Thymus (tissue), 14 donors: ENCODE measurements around the gene TMEM219. TPM values are rescaled to one million over a fixed set of nuclear protein-coding genes. Genes with fewer than 3 reads are reported as not detected.

Experiments used
- DNase-seq, 9 donors: peaks; one replicate each; pipeline ENCODE4 v3.0.0-alpha.2; 2013; ENCODE audit warnings: low spot score in 9 of 9, low read depth in 6 of 9, missing footprints in 1 of 9
- H3K27ac ChIP-seq, 2 donors: one replicate each; pipeline ENCODE4 v1.5.1; 2013; ENCODE audit warnings: control low read depth in 1 of 2, low read depth in 1 of 2, low read length in 1 of 2, mild to moderate bottlenecking in 1 of 2, moderate library complexity in 1 of 2
- H3K27me3 ChIP-seq, 2 donors: one replicate each; pipeline ENCODE4 v1.5.1; 2013; ENCODE audit warnings: low read length in 1 of 2; ENCODE audit not compliant: control insufficient read depth in 2 of 2, insufficient read depth in 1 of 2
- H3K36me3 ChIP-seq, 2 donors: one replicate each; pipeline ENCODE4 v1.5.1; 2013; ENCODE audit warnings: low read length in 1 of 2, mild to moderate bottlenecking in 1 of 2, moderate library complexity in 1 of 2; ENCODE audit not compliant: control insufficient read depth in 2 of 2, insufficient read depth in 2 of 2
- H3K4me1 ChIP-seq, 2 donors: one replicate each; pipeline ENCODE4 v1.5.1; 2013; ENCODE audit warnings: low read length in 2 of 2; ENCODE audit not compliant: control insufficient read depth in 2 of 2, insufficient read depth in 2 of 2
- H3K4me3 ChIP-seq, 2 donors: one replicate each; pipeline ENCODE4 v1.5.1; 2013; ENCODE audit warnings: low read length in 2 of 2, control low read depth in 1 of 2, mild to moderate bottlenecking in 1 of 2
- H3K9me3 ChIP-seq, 2 donors: one replicate each; pipeline ENCODE4 v1.5.1; 2013; ENCODE audit warnings: low read length in 1 of 2, mild to moderate bottlenecking in 1 of 2; ENCODE audit not compliant: control insufficient read depth in 2 of 2, insufficient read depth in 1 of 2
- WGBS: extraction: QIAGEN DNeasy Blood & Tissue Kit; methylation state at CpG from one replicate; pipeline ENCODE4 v1.1.7; 2013; 5-methylcytosine and 5-hydroxymethylcytosine counted together
- long read RNA-seq, 10 donors: transcript quantifications; one replicate each; lab custom pipeline, GENCODE V29; 2026
- polyA plus RNA-seq: library from polyadenylated mRNA; stranded (reverse); fragments of 200-250 nt; gene quantifications from one replicate; pipeline ENCODE4 v1.2.3, GENCODE V29; 2013
- total RNA-seq: library from RNA; stranded (reverse); fragments of 120-200 nt; gene quantifications from one replicate; pipeline ENCODE4 v1.2.4, GENCODE V29; 2013
- donor health status: healthy.

TMEM219 gene
- total RNA-seq (61.4 TPM), polyA plus RNA-seq (155 TPM)
- long read RNA-seq, donor 1, partial matches to known transcripts: 0 of 6 reads
- long read RNA-seq, donor 1, other reads (novel, unspliced or antisense): 0 of 6 reads
- long read RNA-seq, donor 2: 0 reads
- long read RNA-seq, donor 3, transcript TMEM219-201 (6 exons, 999 nt): minor isoform, 10 of 65 reads
- long read RNA-seq, donor 3, transcript TMEM219-204 (5 exons, 1,292 nt): major isoform, 17 of 65 reads
- long read RNA-seq, donor 3, partial matches to known transcripts: 8 of 65 reads
- long read RNA-seq, donor 3, other reads (novel, unspliced or antisense): 25 of 65 reads
- long read RNA-seq, donor 4, transcript TMEM219-204 (5 exons, 1,292 nt): minor isoform, 5 of 20 reads
- long read RNA-seq, donor 4, transcript TMEM219-201 (6 exons, 999 nt): major isoform, 7 of 20 reads
- long read RNA-seq, donor 4, partial matches to known transcripts: 6 of 20 reads
- long read RNA-seq, donor 4, other reads (novel, unspliced or antisense): 0 of 20 reads
- long read RNA-seq, donor 5, transcript TMEM219-204 (5 exons, 1,292 nt): major isoform, 24 of 70 reads
- long read RNA-seq, donor 5, transcript TMEM219-201 (6 exons, 999 nt): minor isoform, 16 of 70 reads
- long read RNA-seq, donor 5, partial matches to known transcripts: 13 of 70 reads
- long read RNA-seq, donor 5, other reads (novel, unspliced or antisense): 16 of 70 reads
- long read RNA-seq, donor 6, transcript TMEM219-201 (6 exons, 999 nt): major isoform, 13 of 34 reads
- long read RNA-seq, donor 6, transcript TMEM219-204 (5 exons, 1,292 nt): minor isoform, 9 of 34 reads
- long read RNA-seq, donor 6, partial matches to known transcripts: 0 of 34 reads
- long read RNA-seq, donor 6, other reads (novel, unspliced or antisense): 10 of 34 reads
- long read RNA-seq, donor 7, transcript TMEM219-201 (6 exons, 999 nt): major isoform, 14 of 46 reads
- long read RNA-seq, donor 7, transcript TMEM219-204 (5 exons, 1,292 nt): minor isoform, 7 of 46 reads
- long read RNA-seq, donor 7, partial matches to known transcripts: 8 of 46 reads
- long read RNA-seq, donor 7, other reads (novel, unspliced or antisense): 16 of 46 reads
- long read RNA-seq, donor 8, partial matches to known transcripts: 0 of 13 reads
- long read RNA-seq, donor 8, other reads (novel, unspliced or antisense): 6 of 13 reads
- long read RNA-seq, donor 9, transcript TMEM219-204 (5 exons, 1,292 nt): major isoform, 6 of 10 reads
- long read RNA-seq, donor 9, partial matches to known transcripts: 0 of 10 reads
- long read RNA-seq, donor 9, other reads (novel, unspliced or antisense): 0 of 10 reads
- long read RNA-seq, donor 10, transcript TMEM219-204 (5 exons, 1,292 nt): major isoform, 8 of 27 reads
- long read RNA-seq, donor 10, transcript TMEM219-201 (6 exons, 999 nt): minor isoform, 7 of 27 reads
- long read RNA-seq, donor 10, partial matches to known transcripts: 0 of 27 reads
- long read RNA-seq, donor 10, other reads (novel, unspliced or antisense): 10 of 27 reads

DNA sequence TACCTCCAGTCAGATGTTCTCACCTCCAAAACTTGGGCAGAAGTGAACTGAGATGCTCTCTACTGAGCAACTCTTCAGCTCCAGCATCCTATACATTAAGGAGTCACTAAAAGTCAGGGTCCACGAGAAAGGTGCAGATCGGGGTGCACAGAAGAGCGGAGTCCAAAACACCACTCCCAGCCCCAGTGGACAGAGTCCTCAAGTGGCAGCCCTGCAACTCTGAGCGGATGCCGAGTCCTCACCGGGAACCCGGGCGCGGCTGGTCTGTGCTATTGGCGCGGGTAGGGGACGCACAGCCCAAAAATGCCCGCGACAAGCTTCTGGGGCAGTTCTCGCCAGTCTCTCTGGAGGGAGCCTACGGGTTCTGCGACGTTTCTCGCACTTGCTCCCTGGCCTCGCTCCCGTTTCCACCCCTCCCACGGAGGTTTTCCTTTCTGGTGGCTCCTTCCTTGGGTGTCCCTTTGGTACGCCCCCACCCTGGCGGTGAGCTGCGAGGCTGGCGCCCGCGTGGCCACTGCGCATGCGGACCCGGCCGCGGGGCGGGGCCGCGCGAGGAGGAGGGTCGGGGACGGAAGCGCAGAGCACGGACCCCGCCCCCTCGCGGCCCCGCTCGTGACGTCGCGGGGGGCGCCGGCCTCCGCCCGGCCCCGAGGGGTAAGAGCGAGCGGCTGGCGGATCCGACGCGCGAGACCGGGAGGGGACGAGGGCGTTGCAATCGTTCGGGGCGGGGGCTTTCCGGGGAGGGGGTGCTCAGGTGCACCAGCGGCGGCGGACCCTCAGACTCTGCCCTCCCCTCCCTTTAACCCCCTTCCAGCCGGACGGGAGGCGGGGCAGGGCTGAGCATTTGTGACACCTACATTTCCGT is at the start of gene TMEM219:
Gene TMEM219 (plus strand): TSS at position 601 of the 865 bp plus-strand sequence. CDS start 1,065 bp downstream, outside the sequence.
- Histone ChIP-seq H3K36me3 (peaks cover 2 to 4% of the 10 kb centered on the region in 2 donors), H3K4me3 (peak within 1 kb of the TSS; percentile 48 to 77), H3K27ac (peak within 1 kb of the TSS; percentile 73 to 81), H3K4me1 (peaks cover 12 to 18% of the 10 kb centered on the region in 2 donors), H3K9me3 (no peaks in the 10 kb centered on the region), H3K27me3 (no peaks in the 10 kb centered on the region)
- WGBS: under 1% methylated on average over 75 of the region's 75 CpGs
- DNase-seq: peak; percentile 72 to 97 (median 93)

GRCh38 chr16:29912087-29912486 is 49.8 kb upstream of the TMEM219 start:
- Histone ChIP-seq H3K36me3 (peaks cover 12 to 14% of the 10 kb centered on the region in 2 donors), H3K27me3 (no peaks in the 10 kb centered on the region), H3K9me3 (peaks cover 0 to 6% of the 10 kb centered on the region in 2 donors), H3K4me1 (no peaks in the 10 kb centered on the region), H3K4me3 (no peak overlapping the region), H3K27ac (no peak overlapping the region)
- no peak for DNase-seq
- WGBS: 95% methylated on average over 11 of the region's 11 CpGs

DNA sequence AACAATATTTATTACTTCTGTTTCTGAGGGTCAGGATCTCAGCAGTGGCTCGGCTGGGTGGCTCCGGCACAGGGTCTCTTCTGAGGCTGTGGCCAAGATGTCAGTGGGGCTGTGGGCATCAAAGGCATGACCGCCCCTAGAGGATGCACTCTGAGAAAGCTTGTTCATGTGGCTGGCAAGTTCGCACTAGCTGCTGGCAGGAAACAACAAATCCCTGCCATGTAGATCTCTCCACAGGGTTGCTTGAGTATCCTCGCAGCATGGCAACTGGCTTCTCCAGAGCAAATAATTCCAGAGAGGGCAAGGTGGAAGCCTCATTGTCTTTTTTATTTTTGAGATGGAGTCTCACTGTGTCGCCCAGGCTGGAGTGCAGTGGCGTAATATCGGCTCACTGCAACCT is 48.4 kb upstream of the TMEM219 start:
- Histone ChIP-seq H3K4me3 (no peak overlapping the region), H3K36me3 (peaks cover 14 to 18% of the 10 kb centered on the region in 2 donors), H3K27me3 (no peaks in the 10 kb centered on the region), H3K27ac (no peak overlapping the region), H3K9me3 (peaks cover 0 to 6% of the 10 kb centered on the region in 2 donors), H3K4me1 (no peaks in the 10 kb centered on the region)
- no peak for DNase-seq
- 98% methylated on average over 8 of the region's 8 CpGs for WGBS

DNA sequence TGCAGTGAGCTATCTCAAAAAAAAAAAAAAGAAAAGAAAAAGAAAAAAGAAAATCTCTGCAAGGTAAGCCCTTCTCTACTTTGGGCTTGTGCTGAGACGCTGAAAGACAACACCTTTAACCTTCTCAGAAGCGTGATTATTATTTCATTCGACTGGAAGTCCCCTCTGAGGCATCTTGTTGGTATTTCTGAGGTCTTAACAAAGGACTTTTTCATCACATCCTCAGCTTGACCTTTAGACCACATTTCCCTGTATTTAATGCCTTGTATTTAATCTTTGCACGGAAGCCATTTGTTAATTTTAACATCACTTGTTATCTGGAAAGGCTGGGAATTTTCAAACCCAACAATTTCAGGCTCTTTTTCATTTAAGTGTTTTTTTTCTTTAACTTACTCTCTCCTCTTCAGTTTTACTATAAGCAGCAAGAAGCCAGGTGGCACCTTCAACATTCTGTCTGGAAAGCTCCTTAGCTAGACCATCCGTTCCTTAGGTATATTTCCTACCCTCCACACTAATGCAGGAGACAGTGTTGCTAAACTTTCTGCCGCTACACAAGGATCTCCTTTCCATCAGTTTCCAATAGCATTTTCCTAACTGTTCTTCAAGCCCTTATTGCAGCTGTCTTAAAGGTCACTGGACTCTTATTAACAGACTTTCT is 46.2 kb upstream of the TMEM219 start:
- Histone ChIP-seq H3K27me3 (no peaks in the 10 kb centered on the region), H3K27ac (no peak overlapping the region), H3K4me3 (no peak overlapping the region), H3K9me3 (peaks cover 0 to 6% of the 10 kb centered on the region in 2 donors), H3K4me1 (no peaks in the 10 kb centered on the region), H3K36me3 (peaks cover 14 to 30% of the 10 kb centered on the region in 2 donors)
- no peak for DNase-seq
- 94% methylated on average over 6 of the region's 6 CpGs for WGBS

DNA sequence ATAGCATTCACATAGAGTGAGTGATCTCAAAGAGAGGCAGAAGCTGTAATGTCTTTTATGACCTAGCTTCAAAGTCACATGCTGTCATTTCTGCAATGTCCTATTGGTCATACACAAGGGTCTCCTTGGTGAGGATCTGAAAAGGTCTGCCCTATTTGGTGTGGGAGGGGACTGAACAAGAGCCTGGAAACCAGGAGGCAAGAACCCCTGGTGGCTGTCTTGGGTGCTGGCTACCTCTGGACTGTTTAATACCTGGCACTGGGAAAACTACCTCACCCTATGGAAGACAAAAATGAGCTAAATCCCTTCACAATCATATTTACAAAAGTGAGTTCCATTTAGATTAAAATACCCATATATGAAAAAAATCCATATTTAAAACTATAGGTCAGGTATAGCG is 44.9 kb upstream of the TMEM219 start:
- DNase-seq: no peak
- no peak overlapping the region for H3K27ac ChIP-seq
- 97% methylated on average over 1 of the region's 1 CpG for WGBS
- H3K4me3 ChIP-seq: no peak overlapping the region
- H3K4me1 ChIP-seq: no peaks in the 10 kb centered on the region
- H3K9me3 ChIP-seq: peaks cover 0 to 6% of the 10 kb centered on the region in 2 donors
- H3K27me3 ChIP-seq: no peaks in the 10 kb centered on the region
- H3K36me3 ChIP-seq: peaks cover 22 to 38% of the 10 kb centered on the region in 2 donors

- Histone ChIP-seq H3K36me3 (peaks cover 19 to 49% of the 10 kb centered on the region in 2 donors), H3K4me3 (no peak overlapping the region), H3K4me1 (peaks cover 7% of the 10 kb centered on the region in 2 donors), H3K27me3 (no peaks in the 10 kb centered on the region), H3K27ac (no peak overlapping the region), H3K9me3 (peaks cover 0 to 3% of the 10 kb centered on the region in 2 donors)
- DNase-seq: no peak
- 97% methylated on average over 6 of the region's 6 CpGs for WGBS
Observed at GRCh38 chr16:29920288-29921033, 41.4 kb upstream of the TMEM219 start.

GRCh38 chr16:29921034-29921385 is 40.9 kb upstream of the TMEM219 start:
- H3K27ac ChIP-seq: no peak overlapping the region
- WGBS: 82% methylated on average over 3 of the region's 3 CpGs
- H3K27me3 ChIP-seq: no peaks in the 10 kb centered on the region
- H3K4me1 ChIP-seq: peaks cover 8% of the 10 kb centered on the region in 2 donors
- peaks cover 0 to 3% of the 10 kb centered on the region in 2 donors for H3K9me3 ChIP-seq
- H3K4me3 ChIP-seq: no peak overlapping the region
- no peak for DNase-seq
- H3K36me3 ChIP-seq: peaks cover 19 to 43% of the 10 kb centered on the region in 2 donors
